ENCODE results near the gene GPR37. TPM values are rescaled to one million over a fixed set of nuclear protein-coding genes. Genes with fewer than 3 reads are reported as not detected.

Gene GPR37
- total and polyA plus RNA-seq, 2 donors (not counting 3 experiments of a cell fraction or from before 2014, with no cell fraction given): 0.92 to 2.1 TPM

GRCh38 chr7:124764051-124764846 is 1.3 kb downstream of the GPR37 start:
- no peaks in the 10 kb centered on the region for H4K20me1 ChIP-seq (replicated peaks; ENCODE audit: control insufficient read depth, extremely low read depth, insufficient read depth, low read length)
- no peaks in the 10 kb centered on the region for H3K9me3 ChIP-seq (replicated peaks; ENCODE audit: control insufficient read depth, insufficient read depth, low read length)
- H2AFZ ChIP-seq (ENCODE audit: low read depth, low read length): peak overlapping the region; percentile 94
- peak overlapping the region; percentile 71 for H3K4me2 ChIP-seq (ENCODE audit: insufficient read depth, low read length)
- no peaks in the 10 kb centered on the region for H3K36me3 ChIP-seq (ENCODE audit: control insufficient read depth in 2 of 2, extremely low read depth in 1 of 2, insufficient read depth in 2 of 2, low read length in 2 of 2)
- peak overlapping the region; percentile 24 to 52 (median 48) for H3K4me3 ChIP-seq (replicated peaks in 1 of 3; ENCODE audit: insufficient read depth in 1 of 3, low read depth in 1 of 3, low read length in 3 of 3)
- no peaks in the 10 kb centered on the region for H3K79me2 ChIP-seq (ENCODE audit: control insufficient read depth, insufficient read depth, low read length)
- peaks cover 2 to 7% of the 10 kb centered on the region in 2 experiments for H3K27me3 ChIP-seq (ENCODE audit: control insufficient read depth in 2 of 2, insufficient read depth in 2 of 2, low read length in 2 of 2)
- CTCF ChIA-PET: interaction anchor here (0.7 to 9.1 kb wide), 4 partner anchors 20 to 663 kb away, joined by 3 to 68 read pairs (median 16); no protein-coding TSS in a partner anchor
- H3K9ac ChIP-seq (replicated peaks; ENCODE audit: extremely low read depth, insufficient read depth, low read length): no peak overlapping the region
- FAIRE-seq (no peak), DNase-seq (ENCODE audit: low read depth, low spot score) (no peak)
- no peaks in the 10 kb centered on the region for H3K9me1 ChIP-seq (replicated peaks; ENCODE audit: control insufficient read depth, extremely low read depth, insufficient read depth, low read length)
- no peak overlapping the region for H3K27ac ChIP-seq (ENCODE audit: insufficient read depth, low read depth, low read length)
- POLR2A ChIA-PET: no interaction called here
- H3K4me1 ChIP-seq (ENCODE audit: control insufficient read depth, extremely low read depth, insufficient read depth, low read length): peaks cover 3% of the 10 kb centered on the region
- intact Hi-C loops (cut with micrococcal nuclease): no loop called here
- TF ChIP-seq MAX (IDR thresholded peaks at IDR 0.05; ENCODE audit: insufficient read depth, insufficient read length) (no peak), POLR2AphosphoS5 (IDR thresholded peaks at IDR 0.05; ENCODE audit: insufficient read depth, low read depth, low read length) (no peak), POLR2A (IDR thresholded peaks at IDR 0.05; ENCODE audit: low read depth, low read length) (no peak), GATA2 (IDR thresholded peaks at IDR 0.05; ENCODE audit: insufficient read depth, insufficient read length, low read depth, low read length) (no peak), JUN (IDR thresholded peaks at IDR 0.05; ENCODE audit: borderline replicate concordance, insufficient read depth, insufficient read length, low read depth) (no peak), EZH2 (IDR thresholded peaks at IDR 0.05; ENCODE audit: borderline replicate concordance, low read depth, low read length, severe bottlenecking) (no peak), FOS (IDR thresholded peaks at IDR 0.05; ENCODE audit: borderline replicate concordance, insufficient read depth, low read length) (no peak), CTCF (IDR thresholded peaks at IDR 0.05; ENCODE audit: extremely low read depth in 1 of 2, insufficient read depth in 1 of 2, low read depth in 1 of 2, low read length in 2 of 2) (no peak), MYC (IDR thresholded peaks at IDR 0.05; ENCODE audit: low read depth, low read length) (no peak)
- dilution Hi-C loops (cut with MboI; ENCODE audit: extremely low pct_ligation_motif_present, low sequenced_read_pairs): no loop called here
- no TSS peak for BruUV-seq (replicated peaks)

All from endothelial cell of umbilical vein (primary cell).